ENCODE data around the gene OTUB1. TPM values are rescaled to one million over a fixed set of nuclear protein-coding genes. Genes with fewer than 3 reads are reported as not detected.
A peak's percentile ranks its signal among the peaks of the same experiment; 100 is the strongest.

The OTUB1 gene, protein sequence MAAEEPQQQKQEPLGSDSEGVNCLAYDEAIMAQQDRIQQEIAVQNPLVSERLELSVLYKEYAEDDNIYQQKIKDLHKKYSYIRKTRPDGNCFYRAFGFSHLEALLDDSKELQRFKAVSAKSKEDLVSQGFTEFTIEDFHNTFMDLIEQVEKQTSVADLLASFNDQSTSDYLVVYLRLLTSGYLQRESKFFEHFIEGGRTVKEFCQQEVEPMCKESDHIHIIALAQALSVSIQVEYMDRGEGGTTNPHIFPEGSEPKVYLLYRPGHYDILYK
- polyA plus RNA-seq (2013, experiment 1 of 2): 92.2 TPM
- 90.4 TPM for polyA plus RNA-seq (2013, experiment 2 of 2)

DNA sequence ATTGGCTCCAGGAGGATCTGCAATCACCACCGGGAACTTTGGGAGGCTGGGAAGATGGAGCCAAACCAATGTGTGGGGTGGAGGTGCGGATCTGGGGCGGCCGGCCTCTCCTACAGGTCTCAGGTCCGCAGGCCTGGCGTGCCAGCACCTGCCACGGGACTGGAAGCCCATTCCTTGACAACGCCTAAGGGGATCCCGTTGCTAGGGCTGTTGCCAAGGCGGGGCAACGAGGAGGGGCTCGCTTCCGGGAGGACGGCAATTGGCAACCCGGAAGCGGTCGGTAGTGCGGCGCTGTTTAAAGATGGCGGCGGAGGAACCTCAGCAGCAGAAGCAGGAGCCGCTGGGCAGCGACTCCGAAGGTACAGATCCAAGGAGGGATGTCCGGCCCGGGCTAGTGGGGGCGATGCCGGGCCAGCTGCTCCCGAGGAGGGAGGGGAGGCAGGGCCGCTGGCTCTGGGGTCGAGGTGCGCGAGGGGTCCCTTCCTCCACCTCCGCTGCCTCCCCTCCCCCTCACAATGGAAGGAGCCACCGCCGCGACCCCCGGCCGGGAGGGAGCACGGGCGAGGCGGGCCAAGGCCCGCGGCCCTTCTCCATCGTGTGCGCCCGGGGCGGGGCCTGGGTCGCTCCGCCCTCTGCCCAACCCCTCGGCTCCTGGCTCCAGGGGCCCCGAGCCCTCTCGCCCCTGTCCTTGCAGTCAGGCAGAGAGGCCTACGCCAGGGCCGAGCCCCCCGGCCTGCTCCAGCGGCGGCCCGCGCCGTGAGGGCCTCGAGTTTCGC, at the start of gene OTUB1:
Gene OTUB1, plus strand, starts transcription at position 283 of the 776 bp plus-strand sequence. Its CDS starts 19 bp downstream, at position 302.
- peak within 1 kb of the TSS; percentile 78 for H3K4me2 ChIP-seq (ENCODE audit: insufficient read depth, low read length, poor library complexity, severe bottlenecking)
- peak within 1 kb of the TSS; percentile 99 for H3K27ac ChIP-seq (replicated peaks; ENCODE audit: low read length)
- peaks cover 24 to 49% of the 10 kb centered on the region in 2 donors for H3K36me3 ChIP-seq (replicated peaks in 1 of 2; ENCODE audit: control insufficient read depth in 2 of 2, insufficient read depth in 2 of 2, low read length in 2 of 2)
- peak; percentile 91 for DNase-seq (ENCODE audit: low spot score)
- no CpG with 5 or more reads among the region's 63 CpGs for WGBS, 2 donors (ENCODE audit: extremely low coverage in 2 of 2, insufficient read length in 2 of 2, insufficient replicate concordance in 1 of 2)
- peak within 1 kb of the TSS; percentile 60 for H3K23ac ChIP-seq (ENCODE audit: low read depth, low read length, poor library complexity)
- H2AK5ac ChIP-seq (ENCODE audit: low read depth, low read length): peak within 1 kb of the TSS; percentile 76
- peaks cover 12 to 16% of the 10 kb centered on the region in 2 donors for H3K4me1 ChIP-seq (ENCODE audit: control insufficient read depth in 2 of 2, insufficient read depth in 1 of 2, low read depth in 1 of 2, low read length in 2 of 2)
- H2BK12ac ChIP-seq (ENCODE audit: low read length): no peak within 1 kb of the TSS
- peak within 1 kb of the TSS; percentile 96 for H4K91ac ChIP-seq (ENCODE audit: low read depth, low read length, poor library complexity)
- peak within 1 kb of the TSS; percentile 87 to 98 for H3K4me3 ChIP-seq (ENCODE audit: low read length in 2 of 2)
- peaks cover 25% of the 10 kb centered on the region for H3K79me1 ChIP-seq (ENCODE audit: low read depth, low read length)
- no peaks in the 10 kb centered on the region for H3K9me3 ChIP-seq (replicated peaks in 1 of 2; ENCODE audit: control insufficient read depth in 2 of 2, insufficient read depth in 1 of 2, low read depth in 1 of 2, low read length in 2 of 2)
- peak within 1 kb of the TSS; percentile 88 for H2BK5ac ChIP-seq (ENCODE audit: low read length)
- H3K9ac ChIP-seq (ENCODE audit: low read depth, low read length, poor library complexity): peak within 1 kb of the TSS; percentile 95
- peak within 1 kb of the TSS; percentile 98 for H3K14ac ChIP-seq (ENCODE audit: low read length)
- peak within 1 kb of the TSS; percentile 76 for H2BK15ac ChIP-seq (ENCODE audit: low read length)
- H2AFZ ChIP-seq (ENCODE audit: low read length): peak within 1 kb of the TSS; percentile 86
- H3K27me3 ChIP-seq (ENCODE audit: control insufficient read depth in 3 of 3, insufficient read depth in 3 of 3, low read depth in 1 of 3, low read length in 3 of 3): no peaks in the 10 kb centered on the region
- peak within 1 kb of the TSS; percentile 41 for H3K4ac ChIP-seq (ENCODE audit: low read length)
- peak within 1 kb of the TSS; percentile 99 for H3K18ac ChIP-seq (ENCODE audit: low read length)
- peak within 1 kb of the TSS; percentile 55 for H2BK120ac ChIP-seq (ENCODE audit: low read depth, low read length)
- peak within 1 kb of the TSS; percentile 89 for H4K8ac ChIP-seq (ENCODE audit: low read depth, low read length)

DNA sequence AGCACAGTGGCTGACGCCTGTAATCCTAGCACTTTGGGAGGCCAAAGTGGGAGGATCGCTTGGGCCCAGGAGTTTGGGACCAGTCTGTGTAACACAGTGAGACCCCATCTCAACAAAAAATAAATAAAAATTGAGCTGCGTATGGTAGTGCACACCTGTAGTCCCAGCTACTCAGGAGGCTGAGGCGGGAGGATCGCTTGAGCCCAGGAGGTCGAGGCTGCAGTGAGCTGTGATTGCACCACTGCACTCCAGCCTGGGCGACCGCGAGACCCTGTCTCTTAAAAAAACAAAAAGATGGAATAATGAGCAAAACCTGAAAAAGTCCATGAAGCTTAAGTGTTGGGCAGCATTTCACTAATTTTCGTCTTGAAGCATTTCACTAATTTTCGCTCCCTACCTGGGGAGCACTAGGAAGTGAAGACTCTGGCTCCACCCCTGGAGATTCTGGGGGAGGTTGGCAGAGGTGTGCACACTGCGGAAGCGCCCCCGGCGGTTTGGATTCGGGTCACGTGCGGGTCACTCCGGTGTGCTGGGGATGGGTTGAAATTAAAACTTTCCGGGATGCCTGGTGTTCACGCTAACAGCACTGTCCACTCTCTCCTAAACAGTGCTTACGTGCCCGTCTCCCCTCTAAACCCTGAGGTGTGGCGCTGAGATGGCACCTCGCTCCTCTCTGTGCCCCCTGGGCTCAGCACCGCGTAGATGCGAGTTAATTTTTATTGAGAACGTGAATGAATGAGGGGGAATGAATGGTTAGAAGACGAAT, 48.3 kb upstream of the OTUB1 start:
- no CpG with 5 or more reads among the region's 30 CpGs for WGBS, 2 donors (ENCODE audit: extremely low coverage in 2 of 2, insufficient read length in 2 of 2, insufficient replicate concordance in 1 of 2)
- no peak for DNase-seq (ENCODE audit: low spot score)

DNA sequence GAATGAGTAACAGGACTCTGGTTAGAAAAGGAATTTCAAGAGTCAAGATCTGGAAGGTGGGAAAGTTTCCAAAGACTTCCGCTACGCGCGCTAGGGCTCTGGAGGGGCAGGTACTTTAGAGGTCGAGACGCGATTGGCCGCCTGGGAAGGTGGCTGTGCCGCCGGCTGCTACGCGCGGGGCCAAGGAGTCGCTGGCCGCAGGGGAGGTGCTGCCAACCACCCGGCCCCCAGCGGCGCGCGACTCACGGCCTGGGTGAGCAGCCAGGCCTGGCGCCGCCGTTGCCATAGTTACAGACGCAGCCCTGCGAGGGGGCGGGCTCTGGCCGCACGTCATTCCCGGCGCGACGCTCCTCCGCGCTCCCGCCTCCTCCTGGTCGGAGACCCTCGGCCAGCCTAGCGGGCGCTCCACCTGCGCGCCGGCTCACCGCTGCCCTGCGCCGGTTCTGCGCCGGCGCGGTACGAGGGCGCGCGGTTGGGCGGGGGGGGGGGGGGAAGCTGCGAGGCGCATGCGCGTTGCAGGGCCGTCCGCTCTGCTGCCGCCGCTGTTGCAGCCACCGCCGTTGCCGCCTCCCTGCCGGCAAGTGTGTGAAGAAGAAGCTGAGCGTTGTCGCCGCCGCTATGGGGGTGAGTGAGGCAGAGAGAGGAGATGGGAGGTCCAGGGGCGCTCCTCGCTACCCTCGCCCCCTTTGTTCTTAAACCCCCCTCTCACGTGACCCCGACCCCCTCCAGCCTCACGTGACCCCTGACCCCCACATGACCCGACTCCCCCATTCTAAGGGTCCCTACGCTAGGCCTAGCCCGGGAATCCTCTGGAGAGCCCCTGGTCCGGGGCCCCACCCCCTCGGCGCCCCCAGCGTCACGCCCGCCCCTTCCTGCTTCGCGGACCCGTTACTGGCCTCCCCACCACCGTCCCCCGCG, 47.5 kb upstream of the OTUB1 start, which contains the start of gene NAA40:
Gene NAA40, plus strand, starts transcription at position 524 of the 918 bp plus-strand sequence. Its CDS starts 95 bp downstream, at position 619.
- Histone ChIP-seq H3K27ac (replicated peaks; ENCODE audit: low read length) (peak within 1 kb of the TSS; percentile 88), H2BK5ac (ENCODE audit: low read length) (peak within 1 kb of the TSS; percentile 99), H2BK12ac (ENCODE audit: low read length) (no peak within 1 kb of the TSS), H3K36me3 (replicated peaks in 1 of 2; ENCODE audit: control insufficient read depth in 2 of 2, insufficient read depth in 2 of 2, low read length in 2 of 2) (peaks cover 0 to 24% of the 10 kb centered on the region in 2 donors), H2BK15ac (ENCODE audit: low read length) (peak within 1 kb of the TSS; percentile 64), H4K8ac (ENCODE audit: low read depth, low read length) (peak within 1 kb of the TSS; percentile 74), H3K4me3 (ENCODE audit: low read length in 2 of 2) (peak within 1 kb of the TSS; percentile 85 to 90), H3K9me3 (replicated peaks in 1 of 2; ENCODE audit: control insufficient read depth in 2 of 2, insufficient read depth in 1 of 2, low read depth in 1 of 2, low read length in 2 of 2) (no peaks in the 10 kb centered on the region), H3K4me2 (ENCODE audit: insufficient read depth, low read length, poor library complexity, severe bottlenecking) (peak within 1 kb of the TSS; percentile 93), H2BK120ac (ENCODE audit: low read depth, low read length) (no peak within 1 kb of the TSS), H3K14ac (ENCODE audit: low read length) (peak within 1 kb of the TSS; percentile 86), H3K9ac (ENCODE audit: low read depth, low read length, poor library complexity) (peak within 1 kb of the TSS; percentile 99), H3K4ac (ENCODE audit: low read length) (peak within 1 kb of the TSS; percentile 66), H3K4me1 (ENCODE audit: control insufficient read depth in 2 of 2, insufficient read depth in 1 of 2, low read depth in 1 of 2, low read length in 2 of 2) (peaks cover 2 to 5% of the 10 kb centered on the region in 2 donors), H4K91ac (ENCODE audit: low read depth, low read length, poor library complexity) (no peak within 1 kb of the TSS), H3K79me1 (ENCODE audit: low read depth, low read length) (peaks cover 18% of the 10 kb centered on the region), H2AFZ (ENCODE audit: low read length) (peak within 1 kb of the TSS; percentile 92), H3K18ac (ENCODE audit: low read length) (peak within 1 kb of the TSS; percentile 100), H2AK5ac (ENCODE audit: low read depth, low read length) (no peak within 1 kb of the TSS), H3K27me3 (ENCODE audit: control insufficient read depth in 3 of 3, insufficient read depth in 3 of 3, low read depth in 1 of 3, low read length in 3 of 3) (no peaks in the 10 kb centered on the region), H3K23ac (ENCODE audit: low read depth, low read length, poor library complexity) (peak within 1 kb of the TSS; percentile 98)
- DNase-seq (ENCODE audit: low spot score): peak; percentile 98
- no CpG with 5 or more reads among the region's 92 CpGs for WGBS, 2 donors (ENCODE audit: extremely low coverage in 2 of 2, insufficient read length in 2 of 2, insufficient replicate concordance in 1 of 2)

More for the DNA sequence above, 48.3 kb upstream of the OTUB1 start:
- H3K18ac ChIP-seq (ENCODE audit: low read length): peak overlapping the region; percentile 38
- no peak overlapping the region for H2AK5ac ChIP-seq (ENCODE audit: low read depth, low read length)
- H2BK15ac ChIP-seq (ENCODE audit: low read length): no peak overlapping the region
- no peak overlapping the region for H4K91ac ChIP-seq (ENCODE audit: low read depth, low read length, poor library complexity)
- H3K4me1 ChIP-seq (ENCODE audit: control insufficient read depth in 2 of 2, insufficient read depth in 1 of 2, low read depth in 1 of 2, low read length in 2 of 2): peaks cover 2 to 5% of the 10 kb centered on the region in 2 donors
- H3K4me2 ChIP-seq (ENCODE audit: insufficient read depth, low read length, poor library complexity, severe bottlenecking): peak overlapping the region; percentile 74
- H3K4ac ChIP-seq (ENCODE audit: low read length): no peak overlapping the region
- H3K4me3 ChIP-seq (ENCODE audit: low read length in 2 of 2): peak overlapping the region; percentile 76 to 85
- H3K36me3 ChIP-seq (replicated peaks in 1 of 2; ENCODE audit: control insufficient read depth in 2 of 2, insufficient read depth in 2 of 2, low read length in 2 of 2): peaks cover 0 to 19% of the 10 kb centered on the region in 2 donors
- H2BK120ac ChIP-seq (ENCODE audit: low read depth, low read length): no peak overlapping the region
- no peak overlapping the region for H3K23ac ChIP-seq (ENCODE audit: low read depth, low read length, poor library complexity)
- H3K9me3 ChIP-seq (replicated peaks in 1 of 2; ENCODE audit: control insufficient read depth in 2 of 2, insufficient read depth in 1 of 2, low read depth in 1 of 2, low read length in 2 of 2): no peaks in the 10 kb centered on the region
- H3K79me1 ChIP-seq (ENCODE audit: low read depth, low read length): peaks cover 12% of the 10 kb centered on the region
- peak overlapping the region; percentile 9 for H2BK5ac ChIP-seq (ENCODE audit: low read length)
- H4K8ac ChIP-seq (ENCODE audit: low read depth, low read length): no peak overlapping the region
- H3K14ac ChIP-seq (ENCODE audit: low read length): no peak overlapping the region
- peak overlapping the region; percentile 72 for H3K9ac ChIP-seq (ENCODE audit: low read depth, low read length, poor library complexity)
- peak overlapping the region; percentile 20 for H3K27ac ChIP-seq (replicated peaks; ENCODE audit: low read length)
- H2BK12ac ChIP-seq (ENCODE audit: low read length): no peak overlapping the region
- H2AFZ ChIP-seq (ENCODE audit: low read length): peak overlapping the region; percentile 92
- H3K27me3 ChIP-seq (ENCODE audit: control insufficient read depth in 3 of 3, insufficient read depth in 3 of 3, low read depth in 1 of 3, low read length in 3 of 3): no peaks in the 10 kb centered on the region
